HepG2 (cell line): ENCODE results near the gene CD4. TPM values are rescaled to one million over a fixed set of nuclear protein-coding genes. Genes with fewer than 3 reads are reported as not detected.

Experiments
- ATAC-seq: fragments of 200-7000 bp; cut with Tn5 transposase; 3 replicates; pipeline ENCODE4 v1.9.1; 2020; ENCODE audit warnings: mild to moderate bottlenecking, moderate library complexity
- BruUV-seq: library from RNA; stranded (reverse); fragments of 400-500 nt; replicated peaks from 2 replicates; lab custom pipeline; 2021; lab: Mats Ljungman, UMichigan
- CTCF ChIA-PET: fragments of 300-600 bp; formaldehyde crosslinking; extraction: SDS; loops from one replicate; lab custom pipeline; 2021; ENCODE audit warnings: low total read pairs, inconsistent platforms, low intra/inter-chr PET ratio; lab: Yijun Ruan, JAX
- POLR2A ChIA-PET: fragments of 350-600 bp; sonication (Branson Sonifier 250); formaldehyde crosslinking; loops from one replicate; lab custom pipeline; 2020; ENCODE audit warnings: antibody characterized with exemption, inconsistent platforms; lab: Yijun Ruan, JAX
- DNase-seq: peaks from one replicate; pipeline ENCODE4 v3.0.0-alpha.2; 2015; ENCODE audit warnings: low spot score
- FAIRE-seq: peaks from 3 replicates; lab custom pipeline; 2011; peaks lifted over from hg19 to GRCh38; lab: Jason Lieb, UNC
- H2AFZ ChIP-seq: one replicate; pipeline ENCODE4 v1.6.1; 2011; ENCODE audit warnings: low read length, inconsistent platforms
- H3K27ac ChIP-seq: fragments of 300-600 bp; 3 replicates; pipeline ENCODE4 v1.8.0; 2011; ENCODE audit warnings: mixed run types, mild to moderate bottlenecking, mixed read lengths, low read length, inconsistent platforms; ENCODE audit not compliant: insufficient read depth; ENCODE audit errors: extremely low read length
- H3K27me3 ChIP-seq, 2 experiments: fragments of 200-600 bp in 1 of 2; 2 replicates in 1 of 2; 3 replicates in 1 of 2; pipeline versions ENCODE4 v1.6.0 to v1.8.0; 2011; ENCODE audit warnings: low read length in 2 of 2, mild to moderate bottlenecking in 2 of 2, moderate library complexity in 2 of 2, inconsistent platforms in 1 of 2; ENCODE audit not compliant: insufficient read depth in 2 of 2, control insufficient read depth in 1 of 2
- H3K36me3 ChIP-seq, 2 experiments: fragments of 200-600 bp in 1 of 2; replicated peaks in 1 of 2; 2 replicates in 1 of 2; 3 replicates in 1 of 2; pipeline versions ENCODE4 v1.5.1 to v1.8.0; 2011; ENCODE audit warnings: low read length in 2 of 2, inconsistent platforms in 1 of 2; ENCODE audit not compliant: insufficient read depth in 2 of 2, control insufficient read depth in 1 of 2
- H3K4me1 ChIP-seq: 2 replicates; pipeline ENCODE4 v1.5.1; 2012; ENCODE audit warnings: low read length, inconsistent platforms; ENCODE audit not compliant: insufficient read depth
- H3K4me2 ChIP-seq: 2 replicates; pipeline ENCODE4 v1.6.0; 2011; ENCODE audit warnings: low read depth, low read length, inconsistent platforms
- H3K4me3 ChIP-seq, 3 experiments: fragments of 200-600 bp in 1 of 3; sonication (generic), shearing (Covaris generic) in 1 of 3; replicated peaks in 1 of 3; 2 replicates each; pipeline ENCODE4 v1.5.1; 2011 to 2016; ENCODE audit warnings: low read length in 3 of 3, inconsistent platforms in 2 of 3, low read depth in 2 of 3, mild to moderate bottlenecking in 2 of 3, control low read depth in 1 of 3, mixed read lengths in 1 of 3; ENCODE audit not compliant: insufficient read depth in 1 of 3
- H3K79me2 ChIP-seq: one replicate; pipeline ENCODE4 v1.6.1; 2011; ENCODE audit warnings: low read length, inconsistent platforms; ENCODE audit not compliant: insufficient read depth
- H3K9ac ChIP-seq: 2 replicates; pipeline ENCODE4 v1.6.0; 2011; ENCODE audit warnings: mild to moderate bottlenecking, low read depth, low read length, inconsistent platforms; ENCODE audit not compliant: insufficient read depth
- H3K9me3 ChIP-seq: 2 replicates; pipeline ENCODE4 v1.5.1; 2012; ENCODE audit warnings: mild to moderate bottlenecking, low read length
- H4K20me1 ChIP-seq: 2 replicates; pipeline ENCODE4 v1.6.0; 2011; ENCODE audit warnings: inconsistent platforms, mild to moderate bottlenecking, low read length, moderate library complexity; ENCODE audit not compliant: insufficient read depth
- ISL2 ChIP-seq: sonication (generic); formaldehyde crosslinking; IDR thresholded peaks from 2 replicates; pipeline ENCODE4 v1.5.0; 2020; ENCODE audit warnings: missing genetic modification reagents
- MXI1 ChIP-seq: IDR thresholded peaks from 3 replicates; pipeline ENCODE4 v1.6.1; 2012; ENCODE audit warnings: low read depth, low read length, inconsistent platforms, borderline replicate concordance
- PAF1 ChIP-seq: IDR thresholded peaks from 2 replicates; pipeline ENCODE4 v1.6.1; 2016; ENCODE audit warnings: missing genetic modification reagents, missing compliant biosample characterization
- SETDB1 ChIP-seq: sonication (generic); formaldehyde crosslinking; IDR thresholded peaks from 2 replicates; pipeline ENCODE4 v1.5.1; 2020; ENCODE audit warnings: missing genetic modification reagents, mild to moderate bottlenecking, borderline replicate concordance
- ZFP1 ChIP-seq: IDR thresholded peaks from 2 replicates; pipeline ENCODE4 v1.6.1; 2016
- ZNF180 ChIP-seq: sonication (generic); formaldehyde crosslinking; IDR thresholded peaks from 2 replicates; pipeline ENCODE4 v1.4.0; 2020; ENCODE audit warnings: low read depth, missing genetic modification reagents, borderline replicate concordance
- ZNF326 ChIP-seq: sonication (generic); formaldehyde crosslinking; IDR thresholded peaks from 2 replicates; pipeline ENCODE4 v1.4.0; 2020; ENCODE audit warnings: missing genetic modification reagents, borderline replicate concordance
- ZNF639 ChIP-seq: conservative IDR thresholded peaks from 2 replicates; pipeline ENCODE4 v1.6.1; 2018; ENCODE audit warnings: missing genetic modification reagents
- ZNF780A ChIP-seq: sonication (generic); formaldehyde crosslinking; IDR thresholded peaks from 2 replicates; pipeline ENCODE4 v1.8.0; 2022; ENCODE audit warnings: mild to moderate bottlenecking, missing genetic modification reagents, moderate library complexity
- ZNF792 ChIP-seq: IDR thresholded peaks from 2 replicates; pipeline ENCODE4 v1.6.1; 2016
- WGBS: methylation state at CpG from one replicate; pipeline ENCODE4 v1.1.6; 2017; ENCODE audit warnings: low lambda C conversion rate; 5-methylcytosine and 5-hydroxymethylcytosine counted together
- in situ Hi-C: cut with HindIII; loops from 2 replicates; pipeline ENCODE4 v1.10.0; 2017; ENCODE audit warnings: low pct_unique_long_range_greater_than_20kb; ENCODE audit not compliant: extremely low pct_ligation_motif_present
- intact Hi-C: fragments of 100-400 bp; cut with micrococcal nuclease; formaldehyde crosslinking; loops from one replicate; pipeline ENCODE4 v1.10.0; 2022; ENCODE audit not compliant: unreplicated experiment
- polyA plus RNA-seq, 8 experiments: library from polyadenylated mRNA; depleted of rRNA in 3 of 8; stranded (reverse) in 7 of 8; unstranded in 1 of 8; fragments of >200 nt; fragmentation: Illumina TruSeq in 4 of 8; extraction: Trizol in 4 of 8; gene quantifications; 2 replicates each; pipeline versions ENCODE4 v1.2.1 to v1.2.3, GENCODE V29; 2011 to 2016; ENCODE audit warnings: low read depth in 4 of 8, missing spikeins in 1 of 8, mixed read lengths in 1 of 8; ENCODE audit not compliant: insufficient read depth in 1 of 8
- total RNA-seq, 5 experiments: library from RNA; depleted of rRNA; stranded (reverse); fragments of >200 nt; fragmentation: Illumina TruSeq; extraction: Trizol; gene quantifications; 2 replicates each; pipeline ENCODE4 v1.2.3, GENCODE V29; 2016; ENCODE audit warnings: low read depth in 1 of 5
- TF ChIP-seq, protein P1 (sequence below): sonication (generic); formaldehyde crosslinking; IDR thresholded peaks from 2 replicates; pipeline ENCODE4 v1.8.1; 2023; ENCODE audit warnings: mild to moderate bottlenecking, missing genetic modification reagents
- TF ChIP-seq, protein P2 (sequence below): IDR thresholded peaks from 2 replicates; pipeline ENCODE4 v1.4.0; 2020; ENCODE audit warnings: mild to moderate bottlenecking, missing genetic modification reagents
- TF ChIP-seq, protein P3 (sequence below): sonication (generic); formaldehyde crosslinking; IDR thresholded peaks from 2 replicates; pipeline ENCODE4 v1.5.0; 2020; ENCODE audit warnings: mild to moderate bottlenecking, missing genetic modification reagents, moderate library complexity
- TF ChIP-seq, protein P4 (sequence below): sonication (generic); formaldehyde crosslinking; IDR thresholded peaks from 2 replicates; pipeline ENCODE4 v1.4.0; 2020; ENCODE audit warnings: mild to moderate bottlenecking, missing genetic modification reagents

CD4 gene
- total and polyA plus RNA-seq, 2 of the 13 experiments (the other 11 are each of a cell fraction or from before 2014, with no cell fraction given), result 0.07 to 0.95 TPM

DNA sequence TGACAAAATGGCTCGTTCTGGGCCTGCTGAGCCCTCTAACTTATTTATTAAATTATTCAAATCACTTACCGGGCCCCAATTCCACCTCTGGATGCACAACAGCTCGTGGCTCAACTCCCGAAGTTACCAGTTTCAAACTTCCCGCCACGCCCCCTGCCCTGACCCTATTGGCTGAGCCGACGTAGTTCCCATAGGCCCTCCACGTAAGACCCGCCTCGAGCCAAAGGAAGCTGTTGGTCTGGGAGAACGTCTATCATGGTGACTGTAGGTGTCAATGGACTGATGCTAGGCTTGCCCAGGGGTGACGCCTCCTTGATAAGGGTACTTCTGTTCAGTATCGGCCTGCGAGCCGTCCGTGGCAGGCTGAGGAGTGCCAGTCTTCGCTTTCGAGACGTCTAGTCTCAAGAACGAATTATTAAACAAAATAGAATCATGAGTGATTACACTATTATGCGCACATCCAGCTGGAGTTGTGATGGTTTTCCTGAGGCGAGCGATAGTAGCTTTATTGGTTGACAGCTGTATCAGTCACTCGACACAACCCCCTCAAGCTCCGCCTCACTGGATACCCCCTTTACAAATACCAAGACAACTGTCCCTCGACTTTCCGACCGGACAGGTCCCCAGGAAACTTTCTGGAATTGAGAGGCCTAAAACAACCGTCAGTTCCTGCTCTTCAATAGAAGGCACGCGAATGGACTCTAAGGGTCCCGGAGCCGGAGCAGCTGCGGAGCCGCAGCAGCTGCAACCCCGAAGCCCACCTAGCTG lies 62.0 kb downstream of the CD4 start, which contains the start of gene CDCA3:
Gene CDCA3, minus strand, starts transcription at position 134 of the 768 bp plus-strand sequence. CDS start 334 bp downstream, outside the sequence.
- Histone ChIP-seq H3K4me3 (peak within 1 kb of the TSS; percentile 65 to 95 (median 79)), H3K9me3 (no peaks in the 10 kb centered on the region), H3K36me3 (peaks cover 8 to 43% of the 10 kb centered on the region in 2 experiments), H3K4me2 (peak within 1 kb of the TSS; percentile 92), H3K4me1 (peaks cover 33% of the 10 kb centered on the region), H3K27me3 (no peaks in the 10 kb centered on the region), H3K27ac (peak within 1 kb of the TSS; percentile 82), H3K79me2 (peaks cover 37% of the 10 kb centered on the region), H4K20me1 (no peaks in the 10 kb centered on the region; the same call in 1 of the 2 replicates), H2AFZ (peak within 1 kb of the TSS; percentile 25), H3K9ac (peak within 1 kb of the TSS; percentile 86)
- intact Hi-C loops (loop anchor here (1.0 kb wide), 1 partner anchor 22 kb away; the partner anchor contains the start of gene SPSB2), in situ Hi-C loops (no loop called here)
- no TSS peak for BruUV-seq
- ChIA-PET POLR2A (interaction anchor here (0.8 to 5.2 kb wide), 24 partner anchors 10 to 317 kb away, joined by 3 to 132 read pairs (median 12); partner anchors contain the start of genes C12orf57, COPS7A, GAPDH and GNB3), CTCF (no interaction called here)
- peak; percentile 98 for FAIRE-seq
- peak; percentile 99 for DNase-seq
- WGBS, result under 1% methylated on average over 35 of the region's 37 CpGs
- peak; percentile 83 for ATAC-seq
- TF ChIP-seq, protein P1, sequence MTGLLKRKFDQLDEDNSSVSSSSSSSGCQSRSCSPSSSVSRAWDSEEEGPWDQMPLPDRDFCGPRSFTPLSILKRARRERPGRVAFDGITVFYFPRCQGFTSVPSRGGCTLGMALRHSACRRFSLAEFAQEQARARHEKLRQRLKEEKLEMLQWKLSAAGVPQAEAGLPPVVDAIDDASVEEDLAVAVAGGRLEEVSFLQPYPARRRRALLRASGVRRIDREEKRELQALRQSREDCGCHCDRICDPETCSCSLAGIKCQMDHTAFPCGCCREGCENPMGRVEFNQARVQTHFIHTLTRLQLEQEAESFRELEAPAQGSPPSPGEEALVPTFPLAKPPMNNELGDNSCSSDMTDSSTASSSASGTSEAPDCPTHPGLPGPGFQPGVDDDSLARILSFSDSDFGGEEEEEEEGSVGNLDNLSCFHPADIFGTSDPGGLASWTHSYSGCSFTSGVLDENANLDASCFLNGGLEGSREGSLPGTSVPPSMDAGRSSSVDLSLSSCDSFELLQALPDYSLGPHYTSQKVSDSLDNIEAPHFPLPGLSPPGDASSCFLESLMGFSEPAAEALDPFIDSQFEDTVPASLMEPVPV (CRISPR knock-in tag), result no peak; the same call in 1 of the 2 replicates
- TF ChIP-seq, protein P2, sequence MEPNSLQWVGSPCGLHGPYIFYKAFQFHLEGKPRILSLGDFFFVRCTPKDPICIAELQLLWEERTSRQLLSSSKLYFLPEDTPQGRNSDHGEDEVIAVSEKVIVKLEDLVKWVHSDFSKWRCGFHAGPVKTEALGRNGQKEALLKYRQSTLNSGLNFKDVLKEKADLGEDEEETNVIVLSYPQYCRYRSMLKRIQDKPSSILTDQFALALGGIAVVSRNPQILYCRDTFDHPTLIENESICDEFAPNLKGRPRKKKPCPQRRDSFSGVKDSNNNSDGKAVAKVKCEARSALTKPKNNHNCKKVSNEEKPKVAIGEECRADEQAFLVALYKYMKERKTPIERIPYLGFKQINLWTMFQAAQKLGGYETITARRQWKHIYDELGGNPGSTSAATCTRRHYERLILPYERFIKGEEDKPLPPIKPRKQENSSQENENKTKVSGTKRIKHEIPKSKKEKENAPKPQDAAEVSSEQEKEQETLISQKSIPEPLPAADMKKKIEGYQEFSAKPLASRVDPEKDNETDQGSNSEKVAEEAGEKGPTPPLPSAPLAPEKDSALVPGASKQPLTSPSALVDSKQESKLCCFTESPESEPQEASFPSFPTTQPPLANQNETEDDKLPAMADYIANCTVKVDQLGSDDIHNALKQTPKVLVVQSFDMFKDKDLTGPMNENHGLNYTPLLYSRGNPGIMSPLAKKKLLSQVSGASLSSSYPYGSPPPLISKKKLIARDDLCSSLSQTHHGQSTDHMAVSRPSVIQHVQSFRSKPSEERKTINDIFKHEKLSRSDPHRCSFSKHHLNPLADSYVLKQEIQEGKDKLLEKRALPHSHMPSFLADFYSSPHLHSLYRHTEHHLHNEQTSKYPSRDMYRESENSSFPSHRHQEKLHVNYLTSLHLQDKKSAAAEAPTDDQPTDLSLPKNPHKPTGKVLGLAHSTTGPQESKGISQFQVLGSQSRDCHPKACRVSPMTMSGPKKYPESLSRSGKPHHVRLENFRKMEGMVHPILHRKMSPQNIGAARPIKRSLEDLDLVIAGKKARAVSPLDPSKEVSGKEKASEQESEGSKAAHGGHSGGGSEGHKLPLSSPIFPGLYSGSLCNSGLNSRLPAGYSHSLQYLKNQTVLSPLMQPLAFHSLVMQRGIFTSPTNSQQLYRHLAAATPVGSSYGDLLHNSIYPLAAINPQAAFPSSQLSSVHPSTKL, result no peak
- no peak for TF ChIP-seq ZNF639 (CRISPR knock-in tag)
- TF ChIP-seq ZNF180, result no peak
- TF ChIP-seq, protein P3, sequence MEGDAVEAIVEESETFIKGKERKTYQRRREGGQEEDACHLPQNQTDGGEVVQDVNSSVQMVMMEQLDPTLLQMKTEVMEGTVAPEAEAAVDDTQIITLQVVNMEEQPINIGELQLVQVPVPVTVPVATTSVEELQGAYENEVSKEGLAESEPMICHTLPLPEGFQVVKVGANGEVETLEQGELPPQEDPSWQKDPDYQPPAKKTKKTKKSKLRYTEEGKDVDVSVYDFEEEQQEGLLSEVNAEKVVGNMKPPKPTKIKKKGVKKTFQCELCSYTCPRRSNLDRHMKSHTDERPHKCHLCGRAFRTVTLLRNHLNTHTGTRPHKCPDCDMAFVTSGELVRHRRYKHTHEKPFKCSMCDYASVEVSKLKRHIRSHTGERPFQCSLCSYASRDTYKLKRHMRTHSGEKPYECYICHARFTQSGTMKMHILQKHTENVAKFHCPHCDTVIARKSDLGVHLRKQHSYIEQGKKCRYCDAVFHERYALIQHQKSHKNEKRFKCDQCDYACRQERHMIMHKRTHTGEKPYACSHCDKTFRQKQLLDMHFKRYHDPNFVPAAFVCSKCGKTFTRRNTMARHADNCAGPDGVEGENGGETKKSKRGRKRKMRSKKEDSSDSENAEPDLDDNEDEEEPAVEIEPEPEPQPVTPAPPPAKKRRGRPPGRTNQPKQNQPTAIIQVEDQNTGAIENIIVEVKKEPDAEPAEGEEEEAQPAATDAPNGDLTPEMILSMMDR (CRISPR knock-in tag), result no peak
- no peak for TF ChIP-seq ZFP1 (CRISPR knock-in tag)
- TF ChIP-seq, protein P4, sequence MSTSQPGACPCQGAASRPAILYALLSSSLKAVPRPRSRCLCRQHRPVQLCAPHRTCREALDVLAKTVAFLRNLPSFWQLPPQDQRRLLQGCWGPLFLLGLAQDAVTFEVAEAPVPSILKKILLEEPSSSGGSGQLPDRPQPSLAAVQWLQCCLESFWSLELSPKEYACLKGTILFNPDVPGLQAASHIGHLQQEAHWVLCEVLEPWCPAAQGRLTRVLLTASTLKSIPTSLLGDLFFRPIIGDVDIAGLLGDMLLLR (CRISPR knock-in tag), result peak; percentile 65; the same call in 1 of the 2 replicates
- no peak; the same call in none of the 2 replicates for TF ChIP-seq ISL2 (CRISPR knock-in tag)
- TF ChIP-seq ZNF792, result no peak
- no peak for TF ChIP-seq PAF1 (CRISPR knock-in tag)
- peak; percentile 95; the same call in 2 of the 3 replicates for TF ChIP-seq MXI1
- TF ChIP-seq ZNF326 (CRISPR knock-in tag), result no peak
- no peak for TF ChIP-seq SETDB1 (CRISPR knock-in tag)
- TF ChIP-seq ZNF780A (CRISPR knock-in tag), result no peak
